Glutamatergic neuron (in vitro differentiated cells): Measurements from ENCODE around the gene RIPOR3. TPM values are rescaled to one million over a fixed set of nuclear protein-coding genes. Genes with fewer than 3 reads are reported as not detected.

Experiments
- DNase-seq: peaks from one replicate; pipeline ENCODE4 v3.0.0; 2022
- H3K27ac Mint-ChIP-seq: one replicate; pipeline ENCODE4 v1.8.0; 2020; ENCODE audit warnings: mild to moderate bottlenecking, mixed read lengths, inconsistent platforms; ENCODE audit not compliant: unreplicated experiment
- H3K27me3 Mint-ChIP-seq: one replicate; pipeline ENCODE4 v1.8.0; 2020; ENCODE audit warnings: mild to moderate bottlenecking, moderate library complexity, mixed read lengths, inconsistent platforms; ENCODE audit not compliant: unreplicated experiment
- H3K36me3 Mint-ChIP-seq: one replicate; pipeline ENCODE4 v1.8.0; 2020; ENCODE audit warnings: mild to moderate bottlenecking, mixed read lengths, inconsistent platforms; ENCODE audit not compliant: unreplicated experiment
- H3K4me1 Mint-ChIP-seq: one replicate; pipeline ENCODE4 v1.8.0; 2020; ENCODE audit warnings: mild to moderate bottlenecking, low read depth, mixed read lengths, inconsistent platforms; ENCODE audit not compliant: unreplicated experiment
- H3K4me3 Mint-ChIP-seq: one replicate; pipeline ENCODE4 v1.8.0; 2020; ENCODE audit warnings: mild to moderate bottlenecking, mixed read lengths, inconsistent platforms; ENCODE audit not compliant: unreplicated experiment
- H3K9me3 Mint-ChIP-seq: one replicate; pipeline ENCODE4 v1.8.0; 2020; ENCODE audit warnings: mild to moderate bottlenecking, moderate library complexity, mixed read lengths, inconsistent platforms; ENCODE audit not compliant: unreplicated experiment
- total RNA-seq: library from RNA; stranded (reverse); fragmentation: NEBNext Ultra II Directional; extraction: Animal tissue kit (Norgen Biotek cat#: 25700); gene quantifications from one replicate; pipeline ENCODE4 v1.2.1, GENCODE V29; 2021; ENCODE audit not compliant: unreplicated experiment
- TF ChIP-seq, protein P1 (sequence below): fragments of 200-600 bp; sonication (generic); IDR thresholded peaks from one replicate; pipeline ENCODE4 v1.5.0; 2021; ENCODE audit not compliant: partially characterized antibody, unreplicated experiment

The RIPOR3 gene
- total RNA-seq, 1 donor from 2014 or later: not detected

DNA sequence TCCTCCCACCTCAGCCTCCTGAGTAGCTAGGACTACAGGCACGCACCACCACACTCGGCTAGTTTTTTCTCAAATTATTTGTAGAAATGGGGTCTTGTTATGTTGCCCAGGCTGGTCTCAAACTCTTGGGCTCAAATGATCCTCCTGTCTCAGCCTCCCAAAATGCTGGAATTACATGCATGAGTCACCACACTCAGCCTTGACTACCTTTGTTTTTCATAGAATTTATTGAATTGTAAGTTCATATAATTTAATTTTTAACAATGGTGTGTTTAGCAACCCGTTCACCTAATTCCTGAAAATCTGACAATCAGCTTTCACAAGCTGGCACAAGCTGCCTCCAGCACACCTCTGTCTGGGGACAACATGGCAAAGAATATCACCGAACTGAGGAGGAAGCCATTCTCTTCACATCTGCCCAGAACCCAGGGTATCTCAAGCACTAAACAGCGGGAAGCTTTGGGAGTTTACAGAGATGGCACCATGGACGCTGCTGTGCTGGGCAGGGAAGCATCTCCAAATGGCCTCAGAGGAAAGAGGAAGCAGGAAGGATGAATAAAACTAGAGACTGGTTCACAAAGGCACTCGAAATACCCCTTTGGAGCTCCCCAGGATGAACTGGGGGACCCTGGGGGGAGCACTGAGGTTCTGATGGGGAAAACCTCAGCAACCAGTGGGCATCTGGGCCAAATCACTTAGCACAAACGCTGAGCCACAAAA lies 2.9 kb downstream of the RIPOR3 start:
- TF ChIP-seq, protein P1, sequence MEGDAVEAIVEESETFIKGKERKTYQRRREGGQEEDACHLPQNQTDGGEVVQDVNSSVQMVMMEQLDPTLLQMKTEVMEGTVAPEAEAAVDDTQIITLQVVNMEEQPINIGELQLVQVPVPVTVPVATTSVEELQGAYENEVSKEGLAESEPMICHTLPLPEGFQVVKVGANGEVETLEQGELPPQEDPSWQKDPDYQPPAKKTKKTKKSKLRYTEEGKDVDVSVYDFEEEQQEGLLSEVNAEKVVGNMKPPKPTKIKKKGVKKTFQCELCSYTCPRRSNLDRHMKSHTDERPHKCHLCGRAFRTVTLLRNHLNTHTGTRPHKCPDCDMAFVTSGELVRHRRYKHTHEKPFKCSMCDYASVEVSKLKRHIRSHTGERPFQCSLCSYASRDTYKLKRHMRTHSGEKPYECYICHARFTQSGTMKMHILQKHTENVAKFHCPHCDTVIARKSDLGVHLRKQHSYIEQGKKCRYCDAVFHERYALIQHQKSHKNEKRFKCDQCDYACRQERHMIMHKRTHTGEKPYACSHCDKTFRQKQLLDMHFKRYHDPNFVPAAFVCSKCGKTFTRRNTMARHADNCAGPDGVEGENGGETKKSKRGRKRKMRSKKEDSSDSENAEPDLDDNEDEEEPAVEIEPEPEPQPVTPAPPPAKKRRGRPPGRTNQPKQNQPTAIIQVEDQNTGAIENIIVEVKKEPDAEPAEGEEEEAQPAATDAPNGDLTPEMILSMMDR: no peak
- no peaks in the 10 kb centered on the region for H3K9me3 Mint-ChIP-seq
- DNase-seq: no peak

DNA sequence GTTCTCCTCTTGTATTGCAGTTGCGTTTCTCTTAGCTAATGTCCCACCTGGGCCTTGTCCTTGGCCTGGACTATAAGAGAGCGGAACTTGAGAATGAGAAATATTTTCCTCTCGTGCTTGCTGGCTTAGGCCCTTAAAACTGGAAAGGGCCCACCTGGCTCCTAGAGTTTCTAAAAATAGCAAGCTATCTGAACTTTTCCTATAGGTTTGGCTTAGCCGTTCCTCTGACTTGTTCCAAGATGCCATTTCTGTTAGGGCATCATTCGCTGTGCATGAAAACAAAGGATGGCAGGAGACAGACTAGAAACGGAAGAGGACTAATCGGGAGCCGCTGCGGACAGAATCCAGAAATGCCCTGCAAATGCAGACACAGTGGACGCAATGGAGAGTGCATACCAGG lies 4.5 kb downstream of the RIPOR3 start:
- DNase-seq: no peak
- Mint-ChIP-seq H3K4me3 (no peak overlapping the region), H3K4me1 (peaks cover 8% of the 10 kb centered on the region), H3K36me3 (no peaks in the 10 kb centered on the region), H3K27ac (no peak overlapping the region), H3K27me3 (peaks cover 9% of the 10 kb centered on the region), H3K9me3 (no peaks in the 10 kb centered on the region)
- TF ChIP-seq, protein P1: no peak

More for the DNA sequence above, 2.9 kb downstream of the RIPOR3 start:
- Mint-ChIP-seq H3K4me1 (peaks cover 10% of the 10 kb centered on the region), H3K36me3 (no peaks in the 10 kb centered on the region), H3K4me3 (no peak overlapping the region), H3K27me3 (peaks cover 11% of the 10 kb centered on the region), H3K27ac (no peak overlapping the region)

DNA sequence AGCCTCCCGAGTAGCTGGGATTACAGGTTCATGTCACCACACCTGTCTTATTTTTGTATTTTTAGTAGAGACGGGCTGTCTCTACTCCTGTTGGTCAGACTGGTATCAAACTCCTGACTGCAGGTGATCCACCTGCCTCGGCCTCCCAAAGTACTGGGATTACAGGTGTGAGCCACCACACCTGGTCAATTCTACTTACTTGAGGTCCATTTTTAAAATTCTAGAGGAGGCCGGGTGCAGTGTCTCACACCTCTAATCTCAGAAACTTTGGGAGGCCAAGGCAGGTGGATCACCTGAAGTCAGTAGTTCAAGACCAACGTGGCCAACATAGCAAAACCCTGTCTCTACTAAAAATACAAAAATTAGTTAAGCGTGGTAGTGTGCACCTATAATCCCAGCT lies 7.8 kb downstream of the RIPOR3 start:
- Mint-ChIP-seq H3K27me3 (no peaks in the 10 kb centered on the region), H3K9me3 (no peaks in the 10 kb centered on the region), H3K4me1 (no peaks in the 10 kb centered on the region), H3K27ac (no peak overlapping the region), H3K36me3 (no peaks in the 10 kb centered on the region), H3K4me3 (no peak overlapping the region)
- TF ChIP-seq, protein P1: no peak
- DNase-seq: no peak

DNA sequence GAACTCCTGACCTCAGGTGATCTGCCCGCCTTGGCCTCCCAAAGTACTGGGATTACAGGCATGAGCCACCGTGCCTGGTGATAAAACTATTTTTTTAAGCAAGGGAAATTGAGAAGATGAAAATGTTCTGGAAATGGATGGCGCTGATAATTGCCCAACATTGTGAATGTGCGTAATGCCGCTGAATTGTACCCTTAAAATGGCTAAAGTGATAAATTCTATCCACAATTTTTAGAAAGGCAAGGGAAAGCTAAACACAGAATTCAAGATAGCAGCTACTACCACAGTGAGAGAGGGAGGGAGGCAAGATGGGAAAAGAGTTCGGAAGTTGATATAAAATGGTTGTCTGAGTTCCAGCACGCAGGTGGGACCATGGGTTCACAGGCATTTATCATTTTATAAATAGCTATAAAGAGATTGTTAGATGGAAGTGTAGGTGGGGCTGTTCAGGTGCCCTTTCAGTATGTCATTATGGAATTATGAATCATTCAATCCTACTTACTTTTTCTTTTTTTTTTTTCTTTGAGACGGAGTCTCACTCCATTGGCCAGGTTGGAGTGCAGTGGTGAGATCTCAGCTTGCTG lies 8.3 kb downstream of the RIPOR3 start:
- Mint-ChIP-seq H3K27ac (no peak overlapping the region), H3K4me1 (no peaks in the 10 kb centered on the region), H3K27me3 (no peaks in the 10 kb centered on the region), H3K9me3 (no peaks in the 10 kb centered on the region), H3K4me3 (no peak overlapping the region), H3K36me3 (no peaks in the 10 kb centered on the region)
- no peak for DNase-seq
- TF ChIP-seq, protein P1: no peak

DNA sequence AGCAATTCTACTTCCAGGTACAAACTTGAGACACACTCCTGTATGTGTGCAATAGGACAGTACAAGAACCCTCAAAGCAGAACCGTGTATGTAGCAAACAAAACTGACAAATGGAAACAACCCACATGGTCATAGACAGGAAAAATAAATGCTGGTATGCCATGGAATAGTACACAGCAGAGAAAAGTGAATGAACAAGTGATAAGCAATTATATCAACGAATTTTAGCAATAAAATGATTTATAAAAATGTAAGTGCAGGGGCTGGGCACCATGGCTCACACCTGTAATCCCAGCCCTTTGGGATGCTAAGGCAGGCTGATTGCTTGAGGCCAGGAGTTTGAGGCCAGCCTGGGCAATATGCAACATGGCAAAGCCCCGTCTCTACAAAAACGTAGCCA lies 9.3 kb downstream of the RIPOR3 start:
- no peaks in the 10 kb centered on the region for H3K27me3 Mint-ChIP-seq
- H3K9me3 Mint-ChIP-seq: no peaks in the 10 kb centered on the region
- H3K27ac Mint-ChIP-seq: no peak overlapping the region
- no peak for DNase-seq
- TF ChIP-seq, protein P1: no peak
- H3K36me3 Mint-ChIP-seq: no peaks in the 10 kb centered on the region
- no peak overlapping the region for H3K4me3 Mint-ChIP-seq
- no peaks in the 10 kb centered on the region for H3K4me1 Mint-ChIP-seq
